H7 (cell line): Measurements from ENCODE around the gene RBBP6. TPM values are rescaled to one million over a fixed set of nuclear protein-coding genes. Genes with fewer than 3 reads are reported as not detected.
"Not testable (repeated sequence)": the region's sequence is repeated elsewhere in the genome, so short reads cannot be mapped to it uniquely, and the experiment has no call there.

Source experiments
- DNase-seq: peaks from one replicate; pipeline ENCODE4 v3.0.0; 2012
- H3K27me3 ChIP-seq: 2 replicates; pipeline ENCODE4 v1.6.0; 2011; ENCODE audit warnings: mild to moderate bottlenecking, low read length; ENCODE audit not compliant: control insufficient read depth, insufficient read depth
- H3K36me3 ChIP-seq: replicated peaks from 2 replicates; pipeline ENCODE4 v1.5.1; 2011; ENCODE audit warnings: low read length; ENCODE audit not compliant: control insufficient read depth, insufficient read depth
- H3K4me3 ChIP-seq: 2 replicates; pipeline ENCODE4 v1.5.1; 2011; ENCODE audit warnings: low read depth, mild to moderate bottlenecking, control low read depth, low read length, moderate library complexity; ENCODE audit not compliant: insufficient read depth
- total RNA-seq: library from RNA; depleted of rRNA; stranded (reverse); fragments of >200 nt; shearing (Covaris generic); gene quantifications from 2 replicates; pipeline ENCODE4 v1.2.3, GENCODE V29; 2014; rRNA removed

RBBP6 gene, protein sequence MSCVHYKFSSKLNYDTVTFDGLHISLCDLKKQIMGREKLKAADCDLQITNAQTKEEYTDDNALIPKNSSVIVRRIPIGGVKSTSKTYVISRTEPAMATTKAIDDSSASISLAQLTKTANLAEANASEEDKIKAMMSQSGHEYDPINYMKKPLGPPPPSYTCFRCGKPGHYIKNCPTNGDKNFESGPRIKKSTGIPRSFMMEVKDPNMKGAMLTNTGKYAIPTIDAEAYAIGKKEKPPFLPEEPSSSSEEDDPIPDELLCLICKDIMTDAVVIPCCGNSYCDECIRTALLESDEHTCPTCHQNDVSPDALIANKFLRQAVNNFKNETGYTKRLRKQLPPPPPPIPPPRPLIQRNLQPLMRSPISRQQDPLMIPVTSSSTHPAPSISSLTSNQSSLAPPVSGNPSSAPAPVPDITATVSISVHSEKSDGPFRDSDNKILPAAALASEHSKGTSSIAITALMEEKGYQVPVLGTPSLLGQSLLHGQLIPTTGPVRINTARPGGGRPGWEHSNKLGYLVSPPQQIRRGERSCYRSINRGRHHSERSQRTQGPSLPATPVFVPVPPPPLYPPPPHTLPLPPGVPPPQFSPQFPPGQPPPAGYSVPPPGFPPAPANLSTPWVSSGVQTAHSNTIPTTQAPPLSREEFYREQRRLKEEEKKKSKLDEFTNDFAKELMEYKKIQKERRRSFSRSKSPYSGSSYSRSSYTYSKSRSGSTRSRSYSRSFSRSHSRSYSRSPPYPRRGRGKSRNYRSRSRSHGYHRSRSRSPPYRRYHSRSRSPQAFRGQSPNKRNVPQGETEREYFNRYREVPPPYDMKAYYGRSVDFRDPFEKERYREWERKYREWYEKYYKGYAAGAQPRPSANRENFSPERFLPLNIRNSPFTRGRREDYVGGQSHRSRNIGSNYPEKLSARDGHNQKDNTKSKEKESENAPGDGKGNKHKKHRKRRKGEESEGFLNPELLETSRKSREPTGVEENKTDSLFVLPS (N-terminal part only)
- total RNA-seq: 29.8 and 39.1 TPM in 2 replicates

GRCh38 chr16:24539295-24539849 lies at the start of gene RBBP6:
TSS of gene RBBP6 (plus strand) at chr16:24539566. CDS start at chr16:24540627, 1,061 bp downstream.
- peak; percentile 94 for DNase-seq
- Histone ChIP-seq H3K36me3 (no peaks in the 10 kb centered on the region), H3K27me3 (no peaks in the 10 kb centered on the region), H3K4me3 (peak within 1 kb of the TSS; percentile 96)

DNA sequence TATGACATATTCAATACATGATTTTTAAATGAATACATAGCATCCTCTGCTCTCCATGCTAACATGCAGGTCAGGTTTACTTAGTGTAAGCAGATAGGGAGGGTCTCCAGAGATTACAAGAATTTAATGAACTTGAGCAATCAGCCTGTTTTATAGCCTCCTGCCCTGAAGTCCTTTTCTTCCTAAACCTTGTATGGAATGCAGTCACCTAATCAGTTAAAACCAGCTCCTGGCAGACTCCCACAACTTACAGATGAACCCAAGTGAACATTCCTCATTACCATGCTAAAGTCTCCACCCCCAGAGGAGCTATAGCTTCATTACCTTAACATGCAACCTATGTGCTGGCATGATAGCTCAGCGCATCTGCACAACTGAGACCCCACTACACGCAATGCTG lies 48.5 kb upstream of the RBBP6 start:
- peaks cover 4% of the 10 kb centered on the region; the same call in 1 of the 2 replicates for H3K27me3 ChIP-seq
- DNase-seq: no peak
- H3K4me3 ChIP-seq: no peak overlapping the region
- no peaks in the 10 kb centered on the region for H3K36me3 ChIP-seq

DNA sequence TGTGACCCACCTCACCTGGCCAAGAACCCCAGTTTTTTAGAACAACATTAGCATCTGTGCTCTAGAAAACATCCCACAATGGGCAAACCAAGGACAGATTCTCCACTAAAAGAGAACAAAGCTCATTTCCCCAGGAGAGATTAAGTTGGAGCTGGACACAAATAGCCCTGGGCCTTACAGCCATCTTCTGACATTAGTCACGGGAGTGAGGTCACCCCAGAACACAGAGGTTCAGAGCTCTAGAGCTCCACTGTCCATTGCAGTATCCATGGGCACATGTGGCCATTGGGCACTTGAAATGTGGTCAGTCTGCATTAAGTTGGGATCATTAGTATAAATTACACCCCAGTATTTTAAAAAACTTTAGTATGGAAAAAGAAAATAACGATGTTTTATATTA lies 47.6 kb upstream of the RBBP6 start:
- no peaks in the 10 kb centered on the region; the same call in 1 of the 2 replicates for H3K27me3 ChIP-seq
- H3K36me3 ChIP-seq: no peaks in the 10 kb centered on the region
- no peak for DNase-seq

DNA sequence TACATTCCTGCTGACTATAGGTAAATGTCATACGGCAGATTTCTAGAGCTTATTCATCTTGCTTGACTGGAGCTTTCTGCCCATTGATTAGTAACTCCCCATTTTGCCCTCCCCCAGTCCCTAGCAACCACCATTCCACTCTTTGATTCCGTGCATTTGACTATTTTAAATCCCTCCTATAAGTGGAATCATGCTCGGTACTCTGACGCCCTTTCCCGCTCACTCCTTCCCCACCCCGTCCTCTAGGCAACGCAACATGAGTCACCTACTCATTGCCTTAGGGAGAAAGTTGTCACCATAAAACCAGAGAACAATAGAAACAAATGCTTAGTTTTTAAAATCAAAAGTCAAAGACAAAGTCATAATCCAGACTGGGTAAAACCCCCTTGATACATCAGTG lies 45.5 kb upstream of the RBBP6 start:
- Histone ChIP-seq H3K36me3 (no peaks in the 10 kb centered on the region), H3K4me3 (no peak overlapping the region), H3K27me3 (no peaks in the 10 kb centered on the region; the same call in 1 of the 2 replicates)
- DNase-seq: no peak

More for the DNA sequence above, 47.6 kb upstream of the RBBP6 start:
- H3K4me3 ChIP-seq: no peak overlapping the region

DNA sequence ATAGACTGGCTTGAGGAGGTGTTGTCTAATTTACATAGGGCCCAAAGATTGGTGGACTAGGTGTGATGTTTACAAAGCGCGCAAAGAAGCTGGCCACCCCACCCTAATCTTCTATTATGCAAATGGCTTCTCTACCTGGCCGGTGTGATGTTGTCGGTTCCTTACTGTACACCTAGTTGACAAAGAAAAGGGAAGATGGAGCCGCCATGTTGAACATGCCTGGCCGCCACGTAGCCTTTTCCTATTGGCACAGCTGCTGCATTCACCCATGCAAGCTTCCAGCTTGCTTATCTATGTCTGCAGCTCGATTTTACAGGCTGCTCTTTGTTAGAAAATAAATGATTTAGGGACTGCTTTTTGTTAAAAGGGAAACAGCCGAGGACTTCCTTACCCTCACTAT lies 44.2 kb upstream of the RBBP6 start:
- H3K36me3 ChIP-seq, H3K4me3 ChIP-seq, DNase-seq, H3K27me3 ChIP-seq: not testable (repeated sequence)

DNA sequence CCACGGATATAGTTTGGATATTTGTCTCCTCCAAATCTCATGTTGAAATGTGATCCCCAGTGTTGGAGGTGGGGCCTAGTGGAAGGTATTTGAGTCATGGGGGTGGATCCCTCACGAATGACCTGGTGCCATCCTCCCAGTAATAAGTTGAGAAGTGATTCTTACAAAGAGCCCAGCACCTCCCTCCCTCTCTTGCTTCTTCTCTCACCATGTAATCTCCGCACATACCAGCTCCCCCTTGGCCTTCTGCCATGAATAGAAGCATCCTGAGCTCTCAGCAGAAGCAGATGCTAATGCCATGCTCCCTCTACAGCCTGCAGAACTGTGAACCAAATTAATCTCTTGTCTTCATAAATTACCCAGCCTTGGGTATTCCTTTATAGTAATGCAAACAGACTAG lies 41.9 kb upstream of the RBBP6 start:
- DNase-seq: no peak
- no peaks in the 10 kb centered on the region for H3K36me3 ChIP-seq
- no peak overlapping the region for H3K4me3 ChIP-seq
- 0 out of 2 replicates have a peak, but pooled peaks cover 2% of the 10 kb centered on the region for H3K27me3 ChIP-seq

- H3K4me3 ChIP-seq: no peak overlapping the region
- H3K27me3 ChIP-seq: 0 out of 2 replicates have a peak, but pooled peaks cover 2% of the 10 kb centered on the region
- no peaks in the 10 kb centered on the region for H3K36me3 ChIP-seq
- DNase-seq: peak; percentile 54
These were observed 40.1 kb upstream of the RBBP6 start for GRCh38 chr16:24499193-24499814.

GRCh38 chr16:24504472-24505345 lies 34.7 kb upstream of the RBBP6 start:
- H3K36me3 ChIP-seq: no peaks in the 10 kb centered on the region
- DNase-seq: peak; percentile 53
- peaks cover 3% of the 10 kb centered on the region; the same call in 1 of the 2 replicates for H3K27me3 ChIP-seq
- no peak overlapping the region for H3K4me3 ChIP-seq

GRCh38 chr16:24505959-24506358 lies 33.4 kb upstream of the RBBP6 start:
- H3K27me3 ChIP-seq: peaks cover 2% of the 10 kb centered on the region; the same call in 1 of the 2 replicates
- H3K4me3 ChIP-seq: no peak overlapping the region
- DNase-seq: no peak
- no peaks in the 10 kb centered on the region for H3K36me3 ChIP-seq

DNA sequence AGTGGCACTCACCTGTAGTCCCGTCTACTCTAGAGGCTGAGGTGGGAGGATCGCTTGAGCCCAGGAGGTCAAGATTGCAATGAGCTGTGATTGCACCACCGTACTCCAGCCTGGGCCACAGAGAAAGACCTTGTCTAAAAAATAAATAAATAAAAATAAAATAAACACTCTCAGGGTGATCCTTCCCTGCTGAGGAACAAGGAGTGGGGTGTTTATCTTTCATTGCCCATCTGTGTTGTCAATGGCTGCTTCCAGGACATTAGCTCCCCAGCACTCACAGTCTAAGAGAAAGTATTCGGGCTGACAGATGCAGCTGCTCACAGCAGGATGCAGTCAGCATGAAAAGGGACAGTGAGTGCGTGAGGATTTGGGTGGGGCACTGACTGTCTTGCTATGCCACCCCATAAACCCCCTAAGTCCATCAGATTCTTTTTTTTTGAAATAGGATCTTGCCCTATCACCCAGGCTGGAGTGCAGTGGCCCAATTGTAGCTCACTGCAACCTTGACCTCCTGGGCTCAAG lies 31.3 kb upstream of the RBBP6 start:
- Histone ChIP-seq H3K4me3 (no peak overlapping the region), H3K36me3 (no peaks in the 10 kb centered on the region), H3K27me3 (peaks cover 2% of the 10 kb centered on the region; the same call in 1 of the 2 replicates)
- no peak for DNase-seq

GRCh38 chr16:24508614-24509013 lies 30.8 kb upstream of the RBBP6 start:
- DNase-seq: no peak
- Histone ChIP-seq H3K4me3 (no peak overlapping the region), H3K36me3 (no peaks in the 10 kb centered on the region), H3K27me3 (peaks cover 2% of the 10 kb centered on the region; the same call in 1 of the 2 replicates)

- no peak for DNase-seq
- Histone ChIP-seq H3K4me3 (no peak overlapping the region), H3K27me3 (peaks cover 2% of the 10 kb centered on the region; the same call in 1 of the 2 replicates), H3K36me3 (no peaks in the 10 kb centered on the region)
These were observed 29.8 kb upstream of the RBBP6 start for GRCh38 chr16:24509536-24509935.

- H3K4me3 ChIP-seq: no peak overlapping the region
- no peaks in the 10 kb centered on the region for H3K36me3 ChIP-seq
- DNase-seq: no peak
- H3K27me3 ChIP-seq: no peaks in the 10 kb centered on the region
These were observed 28.2 kb upstream of the RBBP6 start for GRCh38 chr16:24511174-24511573.
